ENCODE measurements around the gene PHETA2.

PHETA2 gene

DNA sequence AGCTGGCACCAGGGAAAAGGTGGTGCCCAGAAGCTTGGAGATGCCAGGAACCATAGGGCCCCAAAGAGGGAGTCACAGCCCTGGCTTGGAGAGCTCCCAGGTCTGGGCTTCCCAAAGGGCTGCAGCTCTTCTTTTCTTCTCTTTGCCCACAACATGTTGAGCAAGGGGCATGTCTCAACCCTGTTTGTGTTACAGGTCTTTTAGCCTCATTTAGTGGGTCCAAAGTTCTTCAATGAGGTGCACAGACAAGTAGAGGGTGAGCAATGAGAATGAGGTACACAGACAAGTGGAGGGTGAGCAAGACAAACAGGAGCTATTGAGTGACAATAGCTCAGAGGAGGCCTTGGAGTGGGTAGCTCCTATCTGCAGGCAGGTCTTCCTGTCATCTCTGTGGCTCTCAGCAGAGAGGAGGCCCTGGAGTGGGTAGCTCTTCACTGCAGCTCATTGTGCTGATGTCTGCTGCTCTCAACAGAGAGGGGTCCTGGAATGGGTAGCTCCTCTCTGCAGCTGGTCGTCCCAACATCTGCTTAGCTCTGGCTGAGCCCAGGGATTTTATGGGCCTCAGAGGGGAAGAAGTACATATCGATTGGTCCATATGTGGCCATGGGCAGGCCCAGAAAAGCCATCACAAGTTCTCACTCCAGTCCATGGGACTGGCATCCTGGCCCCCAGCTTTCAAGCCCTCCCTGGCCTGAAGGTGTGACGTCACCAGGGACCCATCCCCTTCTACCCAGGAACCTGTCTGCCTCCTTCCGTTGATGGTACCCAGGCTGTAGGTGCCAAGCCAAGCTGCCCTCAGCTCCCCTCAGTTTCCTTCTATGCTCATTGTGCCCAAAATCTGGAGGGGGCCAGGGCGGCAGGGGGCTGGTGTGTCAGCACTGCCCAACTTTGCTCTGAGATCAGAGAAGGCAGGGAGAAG lies 40.5 kb upstream of the PHETA2 start:
- no peaks in the 10 kb centered on the region for H3F3A ChIP-seq (ENCODE audit: insufficient read depth)
- peaks cover 13% of the 10 kb centered on the region; the same call in 1 of the 2 replicates for H3K9me3 ChIP-seq (ENCODE audit: insufficient read depth, low read length)
- no peaks in the 10 kb centered on the region for H3K36me3 ChIP-seq (ENCODE audit: low read length)
- H2AFZ ChIP-seq (ENCODE audit: low read depth, low read length, severe bottlenecking), result no peak overlapping the region
- H3K4me2 ChIP-seq (ENCODE audit: low read depth, low read length, poor library complexity, severe bottlenecking), result no peak overlapping the region
- H3K27ac ChIP-seq (ENCODE audit: low read depth, low read length), result no peak overlapping the region
- H3K27me3 ChIP-seq (ENCODE audit: low read length), result no peaks in the 10 kb centered on the region
- H3K9ac ChIP-seq (ENCODE audit: low read length), result no peak overlapping the region
- no peak for TF ChIP-seq CTCF (IDR thresholded peaks at IDR 0.05; ENCODE audit: insufficient read depth, low read length, poor library complexity, severe bottlenecking)
- no peak for TF ChIP-seq EZH2phosphoT487 (conservative IDR thresholded peaks at IDR 0.05; ENCODE audit: low read length)
- H3K9me2 ChIP-seq (replicated peaks; ENCODE audit: insufficient read depth, low read length), result no peaks in the 10 kb centered on the region
- H3K4me3 ChIP-seq (ENCODE audit: insufficient read depth, low read length, poor library complexity, severe bottlenecking), result no peak overlapping the region
- H3K79me2 ChIP-seq (ENCODE audit: insufficient read depth, low read length), result no peaks in the 10 kb centered on the region
- H4K20me1 ChIP-seq (ENCODE audit: low read depth, low read length), result no peaks in the 10 kb centered on the region

- TF ChIP-seq CTCF (IDR thresholded peaks at IDR 0.05; ENCODE audit: insufficient read depth, low read length, poor library complexity, severe bottlenecking) (no peak), EZH2phosphoT487 (conservative IDR thresholded peaks at IDR 0.05; ENCODE audit: low read length) (no peak)
- Histone ChIP-seq H3K9ac (ENCODE audit: low read length) (no peak overlapping the region), H3K36me3 (ENCODE audit: low read length) (no peaks in the 10 kb centered on the region), H3K4me3 (ENCODE audit: insufficient read depth, low read length, poor library complexity, severe bottlenecking) (no peak overlapping the region), H3K79me2 (ENCODE audit: insufficient read depth, low read length) (no peaks in the 10 kb centered on the region), H3K27ac (ENCODE audit: low read depth, low read length) (no peak overlapping the region), H4K20me1 (ENCODE audit: low read depth, low read length) (no peaks in the 10 kb centered on the region), H3K4me2 (ENCODE audit: low read depth, low read length, poor library complexity, severe bottlenecking) (no peak overlapping the region), H3K9me2 (replicated peaks; ENCODE audit: insufficient read depth, low read length) (no peaks in the 10 kb centered on the region), H2AFZ (ENCODE audit: low read depth, low read length, severe bottlenecking) (no peak overlapping the region), H3K9me3 (ENCODE audit: insufficient read depth, low read length) (peaks cover 13% of the 10 kb centered on the region; the same call in 1 of the 2 replicates), H3K27me3 (ENCODE audit: low read length) (no peaks in the 10 kb centered on the region), H3F3A (ENCODE audit: insufficient read depth) (no peaks in the 10 kb centered on the region)
Measured at GRCh38 chr22:42035256-42035655, 38.8 kb upstream of the PHETA2 start.

DNA sequence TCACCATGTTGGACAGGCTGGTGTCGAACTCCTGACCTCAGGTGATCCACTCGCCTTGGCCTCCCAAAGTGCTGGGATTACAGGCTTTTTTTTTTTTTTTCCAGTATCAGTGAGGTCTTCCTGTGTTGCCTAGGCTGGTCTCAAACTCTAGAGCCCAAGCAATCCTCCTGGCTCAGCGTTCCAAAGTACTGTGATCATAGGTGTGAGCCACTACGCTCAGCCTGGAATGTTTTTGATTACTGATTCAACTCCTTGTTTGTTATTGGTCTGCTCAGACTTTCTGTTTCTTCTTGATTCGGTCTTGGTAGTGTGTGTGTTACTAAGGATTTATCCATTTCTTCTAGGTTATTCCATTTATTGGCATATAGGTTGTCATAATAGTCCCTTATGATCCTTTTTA lies 34.8 kb upstream of the PHETA2 start:
- Histone ChIP-seq H3K79me2 (ENCODE audit: insufficient read depth, low read length) (no peaks in the 10 kb centered on the region), H3K9me3 (ENCODE audit: insufficient read depth, low read length) (peaks cover 12% of the 10 kb centered on the region; the same call in 1 of the 2 replicates), H3K36me3 (ENCODE audit: low read length) (peaks cover 5% of the 10 kb centered on the region), H3K9ac (ENCODE audit: low read length) (no peak overlapping the region), H3F3A (ENCODE audit: insufficient read depth) (no peaks in the 10 kb centered on the region), H4K20me1 (ENCODE audit: low read depth, low read length) (no peaks in the 10 kb centered on the region), H3K4me3 (ENCODE audit: insufficient read depth, low read length, poor library complexity, severe bottlenecking) (no peak overlapping the region), H2AFZ (ENCODE audit: low read depth, low read length, severe bottlenecking) (no peak overlapping the region), H3K27me3 (ENCODE audit: low read length) (peaks cover 2% of the 10 kb centered on the region; the same call in 1 of the 2 replicates), H3K9me2 (replicated peaks; ENCODE audit: insufficient read depth, low read length) (no peaks in the 10 kb centered on the region), H3K4me2 (ENCODE audit: low read depth, low read length, poor library complexity, severe bottlenecking) (no peak overlapping the region), H3K27ac (ENCODE audit: low read depth, low read length) (no peak overlapping the region)
- TF ChIP-seq CTCF (IDR thresholded peaks at IDR 0.05; ENCODE audit: insufficient read depth, low read length, poor library complexity, severe bottlenecking), result no peak
- no peak for TF ChIP-seq EZH2phosphoT487 (conservative IDR thresholded peaks at IDR 0.05; ENCODE audit: low read length)
